Memory B cell (primary cell): ENCODE results near the gene GAPVD1.
A peak's percentile ranks its signal among the peaks of the same experiment; 100 is the strongest.
"Not testable (repeated sequence)": the region's sequence is repeated elsewhere in the genome, so short reads cannot be mapped to it uniquely, and the experiment has no call there.

Experiments
- ATAC-seq: fragments of 150-1000 bp; cut with Tn5 transposase; 2 replicates; pipeline ENCODE4 v1.10.0; 2021; ENCODE audit warnings: low read depth, mild to moderate bottlenecking, moderate library complexity
- DNase-seq, 2 donors: peaks; one replicate each; pipeline ENCODE4 v3.0.0; 2022; ENCODE audit warnings: low spot score in 2 of 2
- H3K27ac Mint-ChIP-seq: one replicate; pipeline ENCODE4 v1.8.0; 2022; ENCODE audit warnings: mild to moderate bottlenecking, moderate library complexity, mixed read lengths
- H3K27me3 Mint-ChIP-seq: one replicate; pipeline ENCODE4 v1.8.0; 2022; ENCODE audit warnings: mixed read lengths
- H3K36me3 Mint-ChIP-seq: one replicate; pipeline ENCODE4 v1.8.0; 2022; ENCODE audit warnings: mild to moderate bottlenecking, mixed read lengths
- H3K4me1 Mint-ChIP-seq: one replicate; pipeline ENCODE4 v1.8.0; 2022; ENCODE audit warnings: mixed read lengths
- H3K4me3 Mint-ChIP-seq: one replicate; pipeline ENCODE4 v1.8.0; 2022; ENCODE audit warnings: mild to moderate bottlenecking, moderate library complexity, mixed read lengths
- H3K9me3 Mint-ChIP-seq: one replicate; pipeline ENCODE4 v1.8.0; 2022; ENCODE audit warnings: mixed read lengths

The GAPVD1 gene

GRCh38 chr9:125240649-125240999 is 21.0 kb upstream of the GAPVD1 start:
- H3K4me3 Mint-ChIP-seq = peak overlapping the region; percentile 99
- ATAC-seq = peak; percentile 5
- peaks cover 27% of the 10 kb centered on the region for H3K4me1 Mint-ChIP-seq
- no peaks in the 10 kb centered on the region for H3K9me3 Mint-ChIP-seq
- H3K27ac Mint-ChIP-seq = peak overlapping the region; percentile 99
- H3K27me3 Mint-ChIP-seq = no peaks in the 10 kb centered on the region
- H3K36me3 Mint-ChIP-seq = peaks cover 18% of the 10 kb centered on the region
- no peak for DNase-seq

GRCh38 chr9:125241000-125241862 is 20.4 kb upstream of the GAPVD1 start, which contains the start of gene HSPA5:
Gene HSPA5, minus strand, starts transcription at chr9:125241343. Its CDS starts 217 bp downstream, at chr9:125241126.
- peak within 1 kb of the TSS; percentile 99 for H3K27ac Mint-ChIP-seq
- H3K36me3 Mint-ChIP-seq = peaks cover 15% of the 10 kb centered on the region
- no peaks in the 10 kb centered on the region for H3K27me3 Mint-ChIP-seq
- DNase-seq (peak; percentile 96 to 98), ATAC-seq (peak; percentile 87)
- peak within 1 kb of the TSS; percentile 99 for H3K4me3 Mint-ChIP-seq
- H3K9me3 Mint-ChIP-seq = no peaks in the 10 kb centered on the region
- H3K4me1 Mint-ChIP-seq = peaks cover 24% of the 10 kb centered on the region

DNA sequence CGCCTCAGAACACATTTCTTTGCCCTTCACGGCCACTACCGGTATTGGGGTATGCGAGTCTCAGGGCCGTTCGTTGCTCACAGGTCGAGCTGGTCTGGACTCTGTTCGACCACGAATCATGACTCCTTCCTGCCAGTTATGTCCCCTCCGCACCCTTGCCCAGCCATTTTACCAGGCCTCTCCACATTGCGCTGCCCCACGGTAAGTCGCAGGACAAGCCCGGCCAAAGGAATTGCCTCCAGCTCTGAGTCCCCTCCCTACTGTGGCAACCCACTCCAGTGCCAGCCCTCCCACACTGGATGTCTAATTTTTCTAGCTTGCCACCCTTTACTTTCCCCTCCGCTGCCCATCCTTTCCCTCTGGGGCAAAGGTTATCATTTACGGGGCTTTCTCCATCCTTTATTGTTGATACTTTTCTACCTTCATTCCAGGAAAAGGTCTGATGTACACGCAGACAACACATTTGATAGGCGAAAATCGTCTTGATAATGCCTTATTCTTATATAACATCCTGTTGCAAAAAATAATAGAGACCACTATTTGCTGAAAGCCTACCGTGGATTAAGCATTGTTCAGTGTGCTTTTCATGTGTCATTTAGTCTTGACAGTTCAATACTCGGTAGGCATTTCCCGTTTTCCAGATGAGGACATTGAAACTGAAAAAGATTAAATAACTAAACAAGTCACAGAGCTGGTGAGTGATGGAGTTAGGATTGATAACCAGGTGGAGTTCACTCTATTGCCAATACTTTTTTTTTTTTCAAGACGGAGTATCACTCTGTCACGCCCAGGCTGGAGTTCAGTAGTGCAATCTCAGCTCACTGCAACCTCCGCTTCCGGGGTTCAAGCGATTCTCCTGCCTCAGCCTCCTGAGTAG is 19.5 kb upstream of the GAPVD1 start:
- Mint-ChIP-seq H3K27me3 (no peaks in the 10 kb centered on the region), H3K36me3 (peaks cover 9% of the 10 kb centered on the region), H3K4me1 (peaks cover 15% of the 10 kb centered on the region), H3K4me3 (peak overlapping the region; percentile 99), H3K9me3 (no peaks in the 10 kb centered on the region), H3K27ac (peak overlapping the region; percentile 99)
- ATAC-seq = peak; percentile 1
- peak in 1 of 2 donors; percentile 16 for DNase-seq

DNA sequence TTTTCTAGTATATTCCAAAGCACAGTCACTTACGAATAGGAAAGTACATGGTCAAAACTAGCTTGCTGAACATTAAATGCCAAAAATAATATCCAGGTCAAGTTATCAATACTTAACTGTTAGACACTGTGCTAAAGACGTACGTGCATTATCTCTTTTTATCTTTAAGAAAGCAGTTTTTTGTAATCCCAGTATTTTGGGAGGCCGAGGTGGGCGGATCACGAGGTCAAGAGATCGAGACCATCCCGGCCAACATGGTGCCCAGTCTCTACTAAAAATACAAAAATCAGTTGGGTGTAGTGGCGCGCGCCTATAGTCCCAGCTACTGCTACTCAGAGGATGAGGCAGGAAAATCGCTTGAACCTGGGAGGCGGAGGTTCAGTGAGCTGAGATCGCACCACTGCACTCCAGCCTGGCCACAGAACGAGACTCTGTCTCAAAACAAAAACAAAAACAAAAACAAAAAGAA is 17.8 kb upstream of the GAPVD1 start:
- DNase-seq (no peak), ATAC-seq (no peak)
- peaks cover 9% of the 10 kb centered on the region for H3K4me1 Mint-ChIP-seq
- no peak overlapping the region for H3K27ac Mint-ChIP-seq
- H3K4me3 Mint-ChIP-seq = no peak overlapping the region
- no peaks in the 10 kb centered on the region for H3K9me3 Mint-ChIP-seq
- no peaks in the 10 kb centered on the region for H3K27me3 Mint-ChIP-seq
- peaks cover 4% of the 10 kb centered on the region for H3K36me3 Mint-ChIP-seq

DNA sequence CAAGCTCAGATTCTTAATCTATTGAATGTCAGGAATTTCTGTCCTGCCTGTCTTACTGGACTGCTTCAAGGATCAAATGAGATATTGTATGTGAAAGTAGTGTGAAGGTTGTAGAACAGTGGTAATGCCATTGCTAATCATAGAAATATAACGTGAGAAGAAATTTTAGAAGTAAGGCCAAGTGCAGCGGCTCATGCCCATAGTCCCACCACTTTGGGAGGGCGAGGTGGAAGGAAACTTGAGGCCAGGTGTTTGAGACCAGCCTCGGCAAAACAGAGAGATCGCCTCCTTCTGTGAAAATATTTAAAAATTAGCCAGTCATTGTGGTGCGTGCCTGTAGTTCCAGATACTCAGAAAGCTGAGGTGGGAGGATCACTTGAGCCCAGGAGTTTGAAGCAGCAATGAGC is 15.4 kb upstream of the GAPVD1 start:
- Mint-ChIP-seq H3K27ac (no peak overlapping the region), H3K9me3 (no peaks in the 10 kb centered on the region), H3K4me3 (no peak overlapping the region), H3K4me1 (peaks cover 6% of the 10 kb centered on the region), H3K27me3 (no peaks in the 10 kb centered on the region), H3K36me3 (no peaks in the 10 kb centered on the region)
- no peak for ATAC-seq
- DNase-seq = no peak

DNA sequence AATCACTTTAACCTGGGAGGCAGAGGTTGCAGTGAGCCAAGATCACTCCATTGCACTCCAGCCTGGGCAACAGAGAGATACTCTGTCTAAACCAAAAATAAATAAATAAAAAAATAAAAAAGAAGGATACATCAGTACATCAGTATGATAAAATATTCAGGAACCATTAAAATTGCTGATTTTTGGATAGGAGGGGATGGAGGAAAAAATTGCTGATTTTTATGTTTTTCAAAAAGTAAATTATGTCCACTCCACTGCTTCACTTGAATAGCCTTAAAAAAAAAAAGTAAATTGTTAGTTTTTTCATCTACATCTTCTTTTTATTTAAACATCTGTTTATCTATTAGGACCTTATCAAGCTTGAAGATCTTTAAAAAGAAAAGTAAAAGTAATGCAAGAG is 7.4 kb upstream of the GAPVD1 start:
- Mint-ChIP-seq H3K27ac (no peak overlapping the region), H3K36me3 (no peaks in the 10 kb centered on the region), H3K27me3 (no peaks in the 10 kb centered on the region), H3K4me3 (no peak overlapping the region), H3K9me3 (no peaks in the 10 kb centered on the region), H3K4me1 (peaks cover under 1% of the 10 kb centered on the region)
- DNase-seq (no peak), ATAC-seq (no peak)

- H3K27ac Mint-ChIP-seq = no peak overlapping the region
- H3K4me3 Mint-ChIP-seq = no peak overlapping the region
- H3K36me3 Mint-ChIP-seq = no peaks in the 10 kb centered on the region
- peaks cover 2% of the 10 kb centered on the region for H3K4me1 Mint-ChIP-seq
- no peaks in the 10 kb centered on the region for H3K9me3 Mint-ChIP-seq
- no peak for DNase-seq
- no peak for ATAC-seq
- no peaks in the 10 kb centered on the region for H3K27me3 Mint-ChIP-seq
These were observed 5.7 kb upstream of the GAPVD1 start for GRCh38 chr9:125255781-125256391.

GRCh38 chr9:125258160-125258785 is 3.4 kb upstream of the GAPVD1 start:
- no peaks in the 10 kb centered on the region for H3K9me3 Mint-ChIP-seq
- H3K27ac Mint-ChIP-seq = no peak overlapping the region
- DNase-seq = no peak
- H3K4me3 Mint-ChIP-seq = no peak overlapping the region
- H3K36me3 Mint-ChIP-seq = no peaks in the 10 kb centered on the region
- H3K4me1 Mint-ChIP-seq = peaks cover 8% of the 10 kb centered on the region
- ATAC-seq = no peak
- no peaks in the 10 kb centered on the region for H3K27me3 Mint-ChIP-seq

DNA sequence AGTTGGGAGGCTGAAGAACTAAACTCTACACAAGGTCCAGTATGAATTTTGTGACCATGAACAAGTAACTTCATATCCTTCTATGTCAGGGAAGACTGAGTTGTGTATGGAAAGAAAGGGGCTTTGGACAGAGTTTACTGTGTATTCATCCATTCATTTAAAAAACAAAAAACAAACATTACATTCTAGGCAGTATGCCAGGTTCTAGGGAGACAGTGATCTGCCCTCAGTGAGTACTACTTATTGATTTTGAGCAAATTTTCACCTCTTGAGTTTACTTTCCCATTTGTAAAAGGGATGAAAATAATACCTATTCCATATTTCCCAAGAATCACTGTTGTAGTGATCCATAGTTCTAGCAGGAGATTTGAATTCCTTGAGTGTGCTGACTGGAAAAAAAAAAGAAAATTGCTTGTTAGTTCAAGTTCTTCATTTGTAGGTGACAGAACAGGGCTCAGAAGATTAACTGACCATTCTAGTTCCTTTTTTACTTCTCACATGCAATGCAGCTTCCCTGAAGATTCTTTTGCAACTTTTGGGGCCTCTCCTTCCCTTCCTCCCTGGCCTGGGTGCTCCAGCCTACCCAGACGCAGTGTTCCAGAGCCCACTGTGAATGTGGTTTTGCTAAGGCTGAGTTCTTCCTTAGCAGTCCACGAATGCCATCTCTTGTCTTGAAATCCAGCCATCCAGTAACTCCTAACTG is 2.6 kb upstream of the GAPVD1 start:
- Mint-ChIP-seq H3K27me3 (no peaks in the 10 kb centered on the region), H3K36me3 (peaks cover 2% of the 10 kb centered on the region), H3K4me3 (no peak overlapping the region), H3K4me1 (peaks cover 14% of the 10 kb centered on the region), H3K9me3 (no peaks in the 10 kb centered on the region), H3K27ac (no peak overlapping the region)
- no peak for ATAC-seq
- DNase-seq = no peak

DNA sequence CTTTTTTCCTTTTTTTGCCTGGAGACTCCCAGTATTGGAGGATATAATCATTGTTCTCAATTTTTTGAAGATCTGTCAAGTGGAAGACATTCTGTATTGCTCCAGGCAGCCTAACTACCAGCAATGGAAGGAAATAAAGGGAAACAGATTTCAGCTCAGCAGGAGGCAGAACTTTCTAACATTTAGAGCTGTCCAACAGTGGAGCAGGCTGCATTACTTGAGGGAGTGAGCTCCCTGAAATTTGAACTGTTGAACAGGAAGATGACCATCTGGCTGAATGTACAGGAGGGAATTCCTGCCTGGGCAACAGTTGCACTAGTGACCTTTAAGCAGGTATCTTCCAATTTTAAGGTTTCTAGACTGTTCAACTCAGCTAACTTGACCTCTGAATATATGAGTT is 1.1 kb upstream of the GAPVD1 start:
- H3K27ac Mint-ChIP-seq = peak overlapping the region; percentile 97
- H3K27me3 Mint-ChIP-seq = no peaks in the 10 kb centered on the region
- ATAC-seq = no peak
- H3K4me3 Mint-ChIP-seq = peak overlapping the region; percentile 99
- H3K9me3 Mint-ChIP-seq = no peaks in the 10 kb centered on the region
- peaks cover 2% of the 10 kb centered on the region for H3K36me3 Mint-ChIP-seq
- H3K4me1 Mint-ChIP-seq = peaks cover 22% of the 10 kb centered on the region
- DNase-seq = no peak

- Mint-ChIP-seq H3K27me3 (no peaks in the 10 kb centered on the region), H3K4me3 (peak overlapping the region; percentile 99), H3K4me1 (peaks cover 22% of the 10 kb centered on the region), H3K9me3 (no peaks in the 10 kb centered on the region), H3K36me3 (peaks cover 8% of the 10 kb centered on the region), H3K27ac (peak overlapping the region; percentile 97)
- ATAC-seq (no peak), DNase-seq (no peak)
These were observed 817 bp downstream of the GAPVD1 start for GRCh38 chr9:125262294-125262991.

- Mint-ChIP-seq H3K4me1 (peaks cover 29% of the 10 kb centered on the region), H3K27ac (peak overlapping the region; percentile 84), H3K4me3 (peak overlapping the region; percentile 50)
- ATAC-seq, DNase-seq, H3K36me3 Mint-ChIP-seq, H3K9me3 Mint-ChIP-seq, H3K27me3 Mint-ChIP-seq: not testable (repeated sequence)
These were observed 2.4 kb downstream of the GAPVD1 start for GRCh38 chr9:125264068-125264467.
